Loucy (cell line): ENCODE data around the gene ATP8A2.

ENCODE experiments used
- H2AFZ ChIP-seq: fragments of 200-600 bp; sonication (generic); 2 replicates; pipeline ENCODE4 v1.6.0; 2016; ENCODE audit warnings: antibody characterized with exemption, mild to moderate bottlenecking, low read length, moderate library complexity
- H3F3A ChIP-seq: fragments of 200-600 bp; 2 replicates; pipeline ENCODE4 v1.6.0; 2016; ENCODE audit warnings: antibody characterized with exemption, low read depth, mild to moderate bottlenecking
- H3K27me3 ChIP-seq: fragments of 200-600 bp; sonication (generic); 2 replicates; pipeline ENCODE4 v1.6.1; 2014; ENCODE audit warnings: low read length, mild to moderate bottlenecking; ENCODE audit not compliant: insufficient read depth, poor library complexity, severe bottlenecking
- H3K36me3 ChIP-seq: fragments of 200-600 bp; sonication (generic); 2 replicates; pipeline ENCODE4 v1.6.1; 2016; ENCODE audit warnings: low read length; ENCODE audit not compliant: insufficient read depth
- H3K4me1 ChIP-seq: fragments of 200-600 bp; sonication (generic); 2 replicates; pipeline ENCODE4 v1.5.1; 2014; ENCODE audit warnings: low read length, mild to moderate bottlenecking; ENCODE audit not compliant: insufficient read depth, poor library complexity, severe bottlenecking
- H3K4me2 ChIP-seq: fragments of 200-600 bp; sonication (generic); 2 replicates; pipeline ENCODE4 v1.6.0; 2014; ENCODE audit warnings: antibody characterized with exemption, low read length, low read depth, mild to moderate bottlenecking; ENCODE audit not compliant: poor library complexity, severe bottlenecking
- H3K4me3 ChIP-seq: fragments of 200-600 bp; sonication (generic); 2 replicates; pipeline ENCODE4 v1.5.1; 2014; ENCODE audit warnings: low read length, mild to moderate bottlenecking, mixed read lengths; ENCODE audit not compliant: poor library complexity, severe bottlenecking
- H3K79me2 ChIP-seq: fragments of 200-600 bp; sonication (generic); 2 replicates; pipeline ENCODE4 v1.6.1; 2014; ENCODE audit warnings: low read length; ENCODE audit not compliant: insufficient read depth
- H3K9ac ChIP-seq: fragments of 200-600 bp; sonication (generic); 2 replicates; pipeline ENCODE4 v1.6.0; 2014; ENCODE audit warnings: mild to moderate bottlenecking, low read depth, low read length, moderate library complexity; ENCODE audit not compliant: poor library complexity, severe bottlenecking
- H3K9me2 ChIP-seq: fragments of 200-600 bp; sonication (generic); replicated peaks from 2 replicates; pipeline ENCODE4 v1.6.1; 2016; ENCODE audit warnings: low read depth, low read length, mixed read lengths
- H3K9me3 ChIP-seq: fragments of 200-600 bp; sonication (generic); 2 replicates; pipeline ENCODE4 v1.6.1; 2014; ENCODE audit warnings: mild to moderate bottlenecking, antibody characterized with exemption, low read length, low read depth; ENCODE audit not compliant: insufficient read depth
- H4K20me1 ChIP-seq: fragments of 200-600 bp; sonication (generic); 2 replicates; pipeline ENCODE4 v1.6.0; 2014; ENCODE audit warnings: antibody characterized with exemption, low read length, mild to moderate bottlenecking; ENCODE audit not compliant: insufficient read depth, poor library complexity, severe bottlenecking
- CTCF ChIP-seq: fragments of 200-600 bp; sonication (generic); conservative IDR thresholded peaks from 2 replicates; pipeline ENCODE4 v1.5.1; 2014; ENCODE audit warnings: mild to moderate bottlenecking, antibody characterized with exemption, low read length
- EZH2phosphoT487 ChIP-seq: fragments of 200-600 bp; IDR thresholded peaks from 2 replicates; pipeline ENCODE4 v1.6.1; 2018; ENCODE audit warnings: antibody characterized with exemption, mild to moderate bottlenecking, moderate library complexity, borderline replicate concordance

ATP8A2 gene

GRCh38 chr13:25478186-25478585 lies 106.4 kb downstream of the ATP8A2 start:
- Histone ChIP-seq H3K9me2 (no peaks in the 10 kb centered on the region), H3K4me1 (no peaks in the 10 kb centered on the region), H3K9ac (no peak overlapping the region), H3F3A (no peaks in the 10 kb centered on the region), H3K4me3 (no peak overlapping the region), H4K20me1 (no peaks in the 10 kb centered on the region), H3K36me3 (no peaks in the 10 kb centered on the region), H3K4me2 (no peak overlapping the region), H3K79me2 (no peaks in the 10 kb centered on the region), H3K9me3 (no peaks in the 10 kb centered on the region), H2AFZ (no peak overlapping the region), H3K27me3 (no peaks in the 10 kb centered on the region)
- TF ChIP-seq CTCF: no peak
- no peak for TF ChIP-seq EZH2phosphoT487

- Histone ChIP-seq H3K9me3 (no peaks in the 10 kb centered on the region), H2AFZ (no peak overlapping the region), H3K4me3 (no peak overlapping the region), H3K9me2 (no peaks in the 10 kb centered on the region), H3K4me1 (no peaks in the 10 kb centered on the region), H3K27me3 (no peaks in the 10 kb centered on the region), H4K20me1 (no peaks in the 10 kb centered on the region), H3F3A (no peaks in the 10 kb centered on the region), H3K4me2 (no peak overlapping the region), H3K36me3 (no peaks in the 10 kb centered on the region), H3K9ac (no peak overlapping the region), H3K79me2 (no peaks in the 10 kb centered on the region)
- TF ChIP-seq CTCF: no peak
- no peak for TF ChIP-seq EZH2phosphoT487
Measured at GRCh38 chr13:25489238-25489637, 117.5 kb downstream of the ATP8A2 start.

- Histone ChIP-seq H3K4me2 (no peak overlapping the region), H3K4me1 (no peaks in the 10 kb centered on the region), H3K79me2 (no peaks in the 10 kb centered on the region), H3K36me3 (no peaks in the 10 kb centered on the region), H3K4me3 (no peak overlapping the region), H3K9me2 (no peaks in the 10 kb centered on the region), H4K20me1 (no peaks in the 10 kb centered on the region), H2AFZ (no peak overlapping the region), H3K9me3 (no peaks in the 10 kb centered on the region), H3K9ac (no peak overlapping the region), H3K27me3 (no peaks in the 10 kb centered on the region), H3F3A (no peaks in the 10 kb centered on the region)
- TF ChIP-seq EZH2phosphoT487: no peak
- TF ChIP-seq CTCF: no peak
Measured at GRCh38 chr13:25490236-25490635, 118.5 kb downstream of the ATP8A2 start.
